Omental fat pad (tissue), 4 donors: ENCODE results near the gene CACNA2D3. TPM values are rescaled to one million over a fixed set of nuclear protein-coding genes. Genes with fewer than 3 reads are reported as not detected.

ENCODE experiments used
- ATAC-seq: fragments of 150-250 bp; one replicate; pipeline ENCODE4 v1.9.1; 2016; ENCODE audit warnings: mild to moderate bottlenecking, moderate library complexity; ENCODE audit not compliant: low FRiP score
- DNase-seq: peaks from one replicate; pipeline ENCODE4 v3.0.0-alpha.2; 2019; ENCODE audit warnings: low spot score
- total RNA-seq, 4 donors: library from RNA; depleted of rRNA; stranded (reverse); fragments of >200 nt; gene quantifications; one replicate each; pipeline ENCODE4 v1.1.0, GENCODE V29; 2016
- TF ChIP-seq, protein P1 (sequence below), 3 donors: fragments of 450-650 bp; IDR thresholded peaks; one replicate each; pipeline ENCODE4 v1.5.1; 2016 to 2017; ENCODE audit warnings: antibody characterized with exemption in 3 of 3, mild to moderate bottlenecking in 3 of 3, moderate library complexity in 2 of 3

CACNA2D3 gene
- total RNA-seq, 4 donors from 2014 or later = 2.6 to 6.1 (median 4.5) TPM

DNA sequence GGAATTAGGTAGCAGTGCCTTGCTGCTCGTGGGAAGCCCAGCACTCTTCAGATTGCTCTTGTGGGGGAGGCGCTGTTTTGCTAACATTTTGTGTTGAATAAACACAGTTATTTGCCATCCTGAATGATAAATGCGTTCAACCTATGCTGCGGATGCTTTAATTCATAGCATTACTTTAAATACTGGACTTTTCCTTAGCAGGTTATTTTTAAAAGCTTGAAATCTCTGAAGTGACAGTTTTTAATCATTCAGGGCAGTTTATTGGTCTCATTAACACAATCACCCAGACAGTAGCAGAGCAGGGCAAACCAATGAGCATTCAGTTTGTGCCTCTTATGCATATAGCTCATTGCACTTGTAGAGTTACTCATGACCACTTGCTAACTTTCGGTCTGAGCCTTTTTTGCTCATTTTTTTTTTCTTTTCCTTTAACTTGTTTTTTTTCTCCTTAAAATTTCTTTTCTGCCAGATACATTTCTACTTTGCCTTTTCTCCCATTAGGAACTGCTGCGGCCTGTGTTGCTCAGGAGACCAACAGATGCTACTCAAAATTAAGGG lies 5.2 kb downstream of the CACNA2D3 start:
- ATAC-seq = no peak
- no peak for DNase-seq
- TF ChIP-seq, protein P1, sequence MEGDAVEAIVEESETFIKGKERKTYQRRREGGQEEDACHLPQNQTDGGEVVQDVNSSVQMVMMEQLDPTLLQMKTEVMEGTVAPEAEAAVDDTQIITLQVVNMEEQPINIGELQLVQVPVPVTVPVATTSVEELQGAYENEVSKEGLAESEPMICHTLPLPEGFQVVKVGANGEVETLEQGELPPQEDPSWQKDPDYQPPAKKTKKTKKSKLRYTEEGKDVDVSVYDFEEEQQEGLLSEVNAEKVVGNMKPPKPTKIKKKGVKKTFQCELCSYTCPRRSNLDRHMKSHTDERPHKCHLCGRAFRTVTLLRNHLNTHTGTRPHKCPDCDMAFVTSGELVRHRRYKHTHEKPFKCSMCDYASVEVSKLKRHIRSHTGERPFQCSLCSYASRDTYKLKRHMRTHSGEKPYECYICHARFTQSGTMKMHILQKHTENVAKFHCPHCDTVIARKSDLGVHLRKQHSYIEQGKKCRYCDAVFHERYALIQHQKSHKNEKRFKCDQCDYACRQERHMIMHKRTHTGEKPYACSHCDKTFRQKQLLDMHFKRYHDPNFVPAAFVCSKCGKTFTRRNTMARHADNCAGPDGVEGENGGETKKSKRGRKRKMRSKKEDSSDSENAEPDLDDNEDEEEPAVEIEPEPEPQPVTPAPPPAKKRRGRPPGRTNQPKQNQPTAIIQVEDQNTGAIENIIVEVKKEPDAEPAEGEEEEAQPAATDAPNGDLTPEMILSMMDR (IDR thresholded peaks at IDR 0.05) = no peak

DNA sequence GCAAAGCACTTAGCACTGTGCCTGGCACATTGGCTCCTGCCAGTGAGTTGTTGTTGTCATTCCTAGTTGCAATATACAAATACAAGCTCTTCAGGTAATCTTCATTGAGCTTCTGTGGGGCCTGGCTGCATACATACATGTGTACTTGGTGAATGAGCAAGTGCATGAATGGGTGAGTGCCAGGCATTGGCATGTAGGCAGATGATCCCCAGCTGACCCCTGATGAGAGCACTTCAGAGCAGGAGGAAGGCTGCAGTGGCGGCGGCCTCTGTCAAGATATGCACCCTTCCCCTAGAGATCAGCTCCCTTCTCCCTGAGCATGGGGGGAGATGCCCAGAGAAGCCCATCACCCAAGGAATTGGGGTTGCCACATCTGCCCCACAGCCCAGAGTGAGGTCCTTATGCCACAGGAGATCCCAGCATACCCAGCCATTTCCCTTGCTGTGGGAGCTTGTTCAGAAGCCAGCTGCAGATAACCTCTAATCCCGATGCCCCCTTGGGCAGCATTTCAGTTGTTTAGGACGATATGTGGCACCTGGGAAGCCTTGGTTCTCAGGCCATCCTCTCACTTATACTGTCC lies 8.8 kb downstream of the CACNA2D3 start:
- ATAC-seq (no peak), DNase-seq (no peak)
- TF ChIP-seq, protein P1 (IDR thresholded peaks at IDR 0.05) = no peak

DNA sequence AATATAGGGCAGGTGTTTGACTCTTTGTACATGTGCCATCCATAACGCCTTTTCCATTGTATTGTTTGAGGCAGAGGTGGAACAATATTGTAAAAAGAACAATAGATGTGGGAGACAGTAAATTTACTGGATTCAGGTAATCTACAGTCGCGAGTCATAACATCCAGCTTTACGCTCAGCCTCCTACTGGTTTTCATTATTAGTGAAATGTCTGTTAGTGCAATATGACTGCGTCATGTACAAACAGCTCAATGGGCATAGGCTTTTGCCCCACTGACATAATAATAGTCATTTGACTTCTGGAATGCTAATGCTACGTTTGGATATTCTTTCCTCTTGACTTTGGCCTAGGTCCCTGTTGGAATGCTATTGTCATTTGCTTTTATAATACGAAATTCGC lies 9.5 kb downstream of the CACNA2D3 start:
- TF ChIP-seq, protein P1 (IDR thresholded peaks at IDR 0.05) = no peak
- no peak for DNase-seq
- no peak for ATAC-seq

DNA sequence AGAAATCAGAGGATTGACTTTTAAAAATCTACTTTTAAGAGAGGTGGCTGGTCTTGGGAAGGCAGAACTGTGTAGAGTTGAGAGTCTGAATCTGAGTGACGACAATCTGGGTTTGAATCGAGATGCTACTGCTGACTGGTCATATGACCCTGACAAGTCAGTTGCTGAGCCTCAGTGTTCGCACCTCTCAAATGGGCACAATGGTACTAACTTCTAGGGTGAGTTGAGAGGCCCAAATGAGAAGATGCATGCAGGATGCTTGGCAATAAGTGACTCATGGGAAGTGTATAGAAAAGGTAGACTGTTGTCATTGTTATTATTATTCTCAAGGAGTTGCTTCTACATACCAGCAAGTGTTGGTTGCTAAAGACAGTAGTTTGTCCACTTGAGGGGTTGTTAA lies 10.3 kb downstream of the CACNA2D3 start:
- DNase-seq = no peak
- no peak for ATAC-seq
- TF ChIP-seq, protein P1 (IDR thresholded peaks at IDR 0.05) = no peak

DNA sequence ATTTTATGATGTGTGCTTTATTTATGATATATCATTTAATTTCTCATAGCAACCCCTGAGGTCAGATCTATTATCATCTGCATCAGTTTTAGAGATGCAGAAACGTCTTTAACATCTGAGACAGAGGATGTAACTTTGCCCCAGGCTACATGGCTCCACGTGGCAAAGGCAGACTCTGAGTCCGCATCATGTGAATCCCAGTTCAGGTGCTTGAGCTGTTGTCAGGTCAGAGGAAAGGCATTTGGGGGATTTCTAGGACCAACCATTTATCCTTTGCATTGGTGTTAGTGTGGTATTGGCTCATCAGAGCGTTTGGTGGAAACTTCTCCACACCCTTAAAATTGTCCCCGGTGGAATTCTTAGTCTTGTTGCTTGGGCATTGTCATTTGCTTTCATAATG lies 10.8 kb downstream of the CACNA2D3 start:
- TF ChIP-seq, protein P1 (IDR thresholded peaks at IDR 0.05) = no peak
- ATAC-seq = no peak
- DNase-seq = no peak

DNA sequence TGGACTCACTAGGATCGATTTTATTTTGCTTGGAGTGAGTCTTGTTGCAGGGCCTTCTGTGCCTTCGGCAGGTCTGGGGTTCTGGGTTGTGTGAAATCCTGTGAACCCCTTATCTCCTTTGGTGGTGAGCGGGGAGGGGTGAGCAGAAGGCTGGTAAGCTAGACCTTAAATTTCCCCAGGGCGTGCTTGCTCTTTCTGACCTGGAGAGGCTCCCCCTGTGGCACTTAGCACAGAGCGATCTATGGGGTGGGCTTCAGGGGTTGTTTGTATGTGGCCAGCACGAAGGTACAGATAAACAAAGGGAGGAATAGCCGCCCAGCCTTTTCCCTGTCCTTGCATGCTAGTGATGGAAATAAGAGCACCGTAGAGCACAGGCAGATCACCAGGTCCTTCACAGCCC lies 11.8 kb downstream of the CACNA2D3 start:
- TF ChIP-seq, protein P1 (IDR thresholded peaks at IDR 0.05) = no peak
- DNase-seq = no peak
- no peak for ATAC-seq

DNA sequence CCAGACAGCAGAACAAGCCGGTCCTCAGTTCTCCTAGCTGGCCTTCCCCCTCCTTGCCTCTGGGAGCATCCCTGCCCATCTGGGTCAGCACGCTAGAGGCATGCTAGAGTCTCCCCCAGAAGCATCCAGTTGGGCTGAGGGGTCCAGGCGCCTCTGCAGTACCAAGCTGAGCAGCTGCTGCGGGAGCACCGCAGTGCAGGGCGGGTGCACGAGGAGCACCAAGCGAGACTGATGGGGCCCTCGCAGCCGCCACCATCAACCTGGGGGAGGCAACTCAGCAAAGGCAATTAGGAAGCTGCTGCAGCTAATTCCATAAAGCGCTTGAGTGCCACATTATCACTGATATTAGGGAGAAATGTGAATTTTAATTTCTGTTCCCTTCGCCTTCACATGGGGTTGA lies 12.4 kb downstream of the CACNA2D3 start:
- DNase-seq (no peak), ATAC-seq (no peak)
- TF ChIP-seq, protein P1 (IDR thresholded peaks at IDR 0.05) = no peak
